GM23338 (cell line): ENCODE data around the gene PALLD.

Experiments
- CREB1 ChIP-seq: fragments of 250-450 bp; sonication (Bioruptor Pico); IDR thresholded peaks from 2 replicates; pipeline ENCODE4 v1.5.0; 2020; ENCODE audit warnings: low read depth, mild to moderate bottlenecking, moderate library complexity
- CTCF ChIP-seq, 2 experiments: fragments of 200-600 bp in 1 of 2; sonication (generic) in 1 of 2; conservative IDR thresholded peaks; 2 replicates each; pipeline versions ENCODE4 v1.5.1 to v1.6.1; 2016 to 2017; ENCODE audit warnings: antibody characterized with exemption in 2 of 2, low read depth in 2 of 2, mild to moderate bottlenecking in 2 of 2, moderate library complexity in 1 of 2
- EZH2 ChIP-seq: fragments of 200-600 bp; sonication (generic); IDR thresholded peaks from one replicate; pipeline ENCODE4 v1.8.0; 2017; ENCODE audit warnings: antibody characterized with exemption, mild to moderate bottlenecking, low read depth; ENCODE audit not compliant: unreplicated experiment
- POLR2AphosphoS5 ChIP-seq: IDR thresholded peaks from 2 replicates; pipeline ENCODE4 v1.6.1; 2016; ENCODE audit warnings: antibody characterized with exemption, low read depth

GRCh38 chr4:168879188-168879587, 382.3 kb downstream of the PALLD start:
- TF ChIP-seq CTCF (conservative IDR thresholded peaks at IDR 0.05; ENCODE audit: low read depth in 2 of 2) (no peak), POLR2AphosphoS5 (no peak), CREB1 (CRISPR knock-in tag) (no peak), EZH2 (no peak)
